Inferior parietal cortex (tissue), 1 donor: ENCODE results near the gene SGMS1.
A peak's percentile ranks its signal among the peaks of the same experiment; 100 is the strongest.

Experiments used
- DNase-seq: peaks from one replicate; pipeline ENCODE4 v3.0.0-alpha.2; 2016; ENCODE audit errors: extremely low spot score

SGMS1 gene

GRCh38 chr10:50341987-50342386 is 281.8 kb downstream of the SGMS1 start:
- no peak for DNase-seq

DNA sequence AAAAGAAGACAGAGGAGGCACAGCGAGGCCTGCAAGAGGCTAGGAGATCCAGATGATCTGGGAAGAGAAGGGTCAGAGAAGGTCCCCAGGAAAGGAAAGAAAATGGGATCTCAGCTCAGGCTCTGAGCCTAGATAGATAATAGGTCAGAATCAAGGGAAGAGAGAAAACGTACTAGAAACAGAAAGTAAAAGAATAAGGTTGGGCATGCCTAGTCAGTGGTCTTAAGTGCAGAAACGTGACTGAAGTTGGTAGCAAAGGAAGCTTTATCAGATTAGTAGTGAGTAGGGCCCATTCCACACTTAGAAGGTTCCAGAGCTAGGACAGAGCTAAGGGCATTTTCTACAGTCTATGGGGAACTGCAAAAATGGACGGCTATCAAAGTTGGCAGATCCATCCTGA is 287.6 kb downstream of the SGMS1 start:
- no peak for DNase-seq

DNA sequence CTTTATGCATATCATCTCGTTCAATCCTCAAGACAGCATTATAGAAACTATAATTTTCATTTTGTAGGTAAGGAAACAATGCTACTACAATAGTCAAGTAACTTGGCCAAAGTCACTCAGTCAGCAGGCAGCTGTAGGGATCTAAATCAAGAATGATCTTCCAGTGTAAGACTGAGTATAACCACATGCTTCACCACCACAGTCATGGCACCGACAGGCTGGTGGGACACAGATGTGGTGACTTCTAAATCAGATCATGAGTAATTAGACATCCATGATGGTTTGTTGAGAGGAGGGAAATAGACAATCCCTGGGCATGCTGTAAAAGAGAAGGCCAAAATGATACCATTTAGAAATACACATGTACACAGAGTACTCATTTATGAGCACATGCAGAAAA is 288.4 kb downstream of the SGMS1 start:
- DNase-seq: no peak

GRCh38 chr10:50334273-50334672 is 289.5 kb downstream of the SGMS1 start:
- DNase-seq: no peak

DNA sequence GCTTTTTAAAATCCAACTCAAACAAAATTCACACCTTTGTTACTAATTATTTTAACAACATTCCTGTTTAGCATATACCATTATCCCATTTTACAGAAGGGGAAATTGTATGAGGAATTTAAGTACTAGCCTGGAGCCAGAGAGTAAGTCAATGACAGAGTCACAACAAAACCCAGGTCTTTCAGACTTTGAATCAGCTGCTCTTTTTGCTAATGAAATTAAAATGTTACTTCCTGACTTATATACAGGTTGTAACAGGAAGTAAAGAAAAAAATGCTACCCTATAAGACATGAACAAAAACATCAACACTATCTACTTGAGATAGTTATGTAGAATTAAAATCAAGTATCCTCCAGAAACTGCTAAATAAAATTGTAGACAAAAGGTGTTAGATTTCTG is 289.9 kb downstream of the SGMS1 start:
- DNase-seq: no peak

DNA sequence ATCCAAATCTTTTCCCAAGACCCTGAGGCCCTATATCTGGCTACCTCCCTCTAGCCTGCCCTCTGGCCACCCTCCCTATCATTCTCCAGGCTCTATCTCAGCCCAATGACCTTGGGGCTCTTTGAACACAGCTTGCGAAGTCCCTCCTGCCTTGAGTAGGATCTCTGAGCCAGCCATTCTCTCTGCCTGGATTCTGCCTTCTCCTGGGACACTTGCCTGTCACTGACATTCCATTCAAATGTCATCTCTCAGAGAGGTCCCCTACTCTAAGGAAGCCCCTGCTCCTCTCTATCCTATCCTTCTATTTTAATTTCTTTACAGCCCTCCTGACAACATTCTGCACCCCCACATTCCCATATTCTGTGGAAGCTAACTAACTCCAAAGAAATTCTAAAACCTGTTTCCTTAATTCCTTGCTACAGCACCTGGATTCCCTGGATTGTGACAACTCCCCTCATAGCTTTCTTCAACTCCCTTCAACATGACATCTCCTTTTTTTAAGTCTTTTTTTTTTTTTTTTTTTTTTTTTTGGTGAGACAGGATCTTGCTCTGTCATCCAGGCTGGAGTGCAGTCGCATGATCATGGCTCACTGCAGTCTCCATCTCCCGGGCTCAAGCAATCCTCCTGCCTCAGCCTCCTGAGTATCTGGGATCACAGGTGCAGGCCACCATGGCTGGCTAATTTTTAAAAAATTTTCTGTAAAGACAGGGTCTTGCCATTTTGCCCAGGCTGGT is 291.5 kb downstream of the SGMS1 start:
- no peak for DNase-seq

- DNase-seq: no peak
These were observed 292.3 kb downstream of the SGMS1 start for GRCh38 chr10:50331486-50331885.

- peak; percentile 65 for DNase-seq
These were observed 296.7 kb downstream of the SGMS1 start for GRCh38 chr10:50326757-50327701.

DNA sequence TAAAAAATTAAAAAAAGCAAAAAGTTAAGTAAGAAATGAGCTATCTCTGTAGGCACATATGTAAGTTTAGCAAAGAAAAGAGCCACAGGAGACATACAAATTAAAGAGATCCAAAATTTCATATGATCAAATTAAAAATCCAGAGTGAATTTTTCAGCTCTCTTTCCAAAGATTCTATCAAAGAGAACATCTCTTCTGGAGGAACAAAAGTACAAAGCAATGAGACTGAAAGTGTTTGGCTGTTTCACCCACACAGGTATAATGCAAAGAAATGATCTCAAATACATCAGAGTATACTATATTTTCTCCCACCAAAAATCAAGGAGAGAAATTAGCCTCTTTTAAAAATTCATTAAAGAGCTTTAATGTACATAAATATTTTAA is 297.6 kb downstream of the SGMS1 start:
- no peak for DNase-seq

DNA sequence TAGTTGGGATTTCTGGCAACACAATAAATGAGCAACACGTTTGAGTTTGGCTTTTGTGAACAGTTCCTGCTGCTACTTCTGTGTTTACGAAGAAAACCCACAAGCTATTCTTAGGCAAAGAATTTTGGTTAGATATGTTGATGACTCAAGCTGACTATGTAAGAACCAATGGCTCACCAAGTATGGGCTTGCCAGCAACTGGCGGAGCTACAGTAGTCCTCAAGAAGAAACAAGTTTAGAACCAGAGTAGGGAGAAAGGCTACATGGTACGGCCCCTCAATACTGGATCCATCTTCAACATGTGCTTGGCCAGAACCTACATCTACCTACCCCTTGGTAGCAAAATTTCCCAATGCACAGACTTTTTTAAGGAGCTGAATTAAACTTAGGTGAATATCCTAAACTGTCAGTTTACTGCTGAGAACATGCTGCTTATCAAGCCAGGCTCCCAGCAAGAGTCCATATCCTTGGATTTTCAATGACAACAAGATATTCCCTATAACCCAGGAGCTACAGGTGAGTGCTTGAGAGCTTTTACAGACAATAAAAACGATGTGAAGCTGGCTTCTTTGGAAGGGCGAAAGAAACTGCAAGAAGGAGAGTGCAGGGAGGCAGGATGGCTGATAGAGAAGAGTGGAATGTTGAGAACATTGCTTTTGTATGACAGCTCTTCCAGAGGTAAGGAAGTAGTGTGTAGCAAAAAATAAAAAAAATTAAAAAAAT is 298.1 kb downstream of the SGMS1 start:
- peak; percentile 68 for DNase-seq

DNA sequence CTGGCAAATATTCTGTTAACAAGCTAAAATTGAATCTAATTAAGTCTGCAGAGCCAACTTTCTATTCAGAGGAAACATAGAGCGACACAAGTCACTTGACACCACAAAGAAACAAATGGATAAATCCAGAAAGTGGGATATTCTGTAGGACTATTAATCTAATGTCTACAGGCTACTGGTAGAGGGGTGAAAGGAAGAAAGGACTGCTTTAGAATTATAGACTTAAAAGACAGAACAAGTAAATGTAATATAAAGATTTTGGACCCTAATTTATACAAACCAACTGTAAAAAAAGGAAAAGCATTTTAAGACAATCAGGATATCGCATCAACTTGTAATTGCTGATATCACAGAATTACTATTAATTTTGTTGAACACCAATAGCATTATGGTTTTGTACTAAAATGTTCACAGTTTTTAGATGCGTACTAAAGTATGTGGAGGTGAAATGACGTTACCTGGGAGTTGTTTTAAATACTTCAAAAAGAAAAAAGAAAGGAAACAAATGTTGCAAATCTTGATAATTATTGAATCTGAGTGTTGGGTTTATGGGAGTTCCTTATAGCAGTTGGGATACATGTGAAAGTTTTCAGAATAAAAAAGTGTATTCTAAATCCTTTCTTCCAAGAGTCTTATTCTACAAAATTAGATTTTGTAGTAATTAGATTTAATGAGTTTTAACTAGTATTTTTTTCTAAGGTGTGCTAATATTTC is 298.9 kb downstream of the SGMS1 start:
- DNase-seq: no peak

- DNase-seq: no peak
These were observed 299.7 kb downstream of the SGMS1 start for GRCh38 chr10:50324046-50324445.

DNA sequence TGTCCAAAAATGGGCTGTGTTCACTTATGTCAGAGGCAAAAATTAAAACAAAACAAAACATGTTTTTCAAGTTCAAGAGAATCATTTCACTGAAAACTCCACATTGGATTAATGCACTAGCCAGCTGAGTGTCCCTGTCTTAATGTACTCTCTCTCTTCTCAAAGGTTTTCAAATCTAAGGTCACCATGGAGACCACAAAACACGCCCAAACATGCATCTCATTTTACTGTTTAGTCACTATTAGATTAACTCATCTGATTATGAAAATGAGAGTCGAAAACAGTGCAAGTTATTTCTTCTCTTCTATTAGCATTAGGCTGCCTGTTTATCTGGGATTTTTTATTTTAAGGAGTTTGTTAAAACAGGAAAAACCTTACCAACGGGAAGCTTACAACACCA is 301.7 kb downstream of the SGMS1 start:
- no peak for DNase-seq

GRCh38 chr10:50318129-50318528 is 305.6 kb downstream of the SGMS1 start:
- DNase-seq: no peak

DNA sequence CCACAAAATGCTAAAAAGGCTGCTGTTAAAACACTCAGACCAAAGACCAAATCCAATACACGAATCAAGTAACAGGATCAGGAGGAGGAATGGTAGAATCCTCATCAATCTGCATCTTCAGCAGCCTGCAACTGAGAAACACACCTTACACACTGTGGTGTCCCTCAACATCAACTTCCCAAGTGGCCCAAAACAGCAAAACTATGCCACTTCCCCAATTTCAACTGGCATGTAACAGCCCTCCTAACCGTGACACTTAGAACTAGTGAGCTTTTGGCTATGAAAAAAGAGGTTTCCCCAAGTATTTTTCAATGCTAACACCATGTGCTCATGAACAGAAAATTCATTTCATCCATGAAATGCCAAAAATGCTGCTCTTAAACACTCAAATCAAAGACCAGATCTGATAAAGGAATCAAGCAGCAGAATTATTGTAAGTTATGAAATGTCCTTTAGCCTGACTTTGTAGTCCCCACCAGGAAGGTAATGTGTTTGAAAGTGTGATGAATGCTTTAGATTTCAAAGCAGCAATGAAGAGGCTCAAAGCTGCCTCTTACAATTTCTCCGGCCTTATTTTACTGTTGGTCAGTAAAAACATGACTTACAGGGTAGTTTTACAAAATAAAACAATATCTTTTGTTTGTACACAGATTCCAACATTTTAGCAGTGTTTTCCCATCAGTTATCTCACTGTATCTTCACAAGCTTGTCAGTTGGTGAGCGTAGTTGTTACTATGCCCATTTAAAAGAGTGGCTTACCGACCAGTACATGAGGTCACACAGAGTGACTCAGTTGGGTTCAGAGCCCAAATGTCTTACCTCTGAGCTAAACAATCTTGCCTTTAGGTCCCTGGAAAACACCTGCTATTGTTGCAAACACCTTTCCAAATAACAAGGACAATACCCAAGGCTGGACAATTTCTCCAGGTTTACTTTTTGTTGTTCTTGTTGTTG is 306.8 kb downstream of the SGMS1 start:
- DNase-seq: no peak

- DNase-seq: no peak
These were observed 307.6 kb downstream of the SGMS1 start for GRCh38 chr10:50316174-50316573.

DNA sequence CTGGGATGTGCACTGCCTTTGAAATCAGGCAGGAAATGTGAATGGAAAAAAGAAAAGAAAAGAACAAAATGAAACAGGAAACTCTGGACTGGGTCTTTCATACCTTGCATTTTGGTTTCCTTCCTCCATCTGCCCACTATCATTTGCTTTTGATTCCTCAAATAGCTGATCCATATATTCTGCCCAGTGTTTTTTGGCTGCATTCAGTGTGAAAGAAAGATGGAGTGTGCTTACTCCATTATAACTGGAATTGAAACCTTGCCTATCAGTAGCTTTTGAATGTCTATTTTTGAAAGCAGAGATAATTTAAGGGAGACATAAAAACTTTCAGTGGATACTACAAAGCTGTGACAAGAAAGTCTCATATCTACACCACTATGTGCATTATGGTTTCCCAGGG is 308.3 kb downstream of the SGMS1 start:
- no peak for DNase-seq

- no peak for DNase-seq
These were observed 309.3 kb downstream of the SGMS1 start for GRCh38 chr10:50314169-50315071.
